Ureter (tissue), 1 donor: Measurements from ENCODE around the gene SF3B6. TPM values are rescaled to one million over a fixed set of nuclear protein-coding genes. Genes with fewer than 3 reads are reported as not detected.
"Not testable (repeated sequence)": the region's sequence is repeated elsewhere in the genome, so short reads cannot be mapped to it uniquely, and the experiment has no call there.

Experiments
- DNase-seq: peaks from one replicate; pipeline ENCODE4 v3.0.0-alpha.2; 2020; ENCODE audit warnings: low spot score
- total RNA-seq: library from RNA; stranded (reverse); gene quantifications from one replicate; pipeline ENCODE4 v1.2.4, GENCODE V29; 2023
- donor health status: DM: yes; HTN: yes; CAD: no.

The SF3B6 gene
- total RNA-seq, 1 donor from 2014 or later: 70.5 TPM

DNA sequence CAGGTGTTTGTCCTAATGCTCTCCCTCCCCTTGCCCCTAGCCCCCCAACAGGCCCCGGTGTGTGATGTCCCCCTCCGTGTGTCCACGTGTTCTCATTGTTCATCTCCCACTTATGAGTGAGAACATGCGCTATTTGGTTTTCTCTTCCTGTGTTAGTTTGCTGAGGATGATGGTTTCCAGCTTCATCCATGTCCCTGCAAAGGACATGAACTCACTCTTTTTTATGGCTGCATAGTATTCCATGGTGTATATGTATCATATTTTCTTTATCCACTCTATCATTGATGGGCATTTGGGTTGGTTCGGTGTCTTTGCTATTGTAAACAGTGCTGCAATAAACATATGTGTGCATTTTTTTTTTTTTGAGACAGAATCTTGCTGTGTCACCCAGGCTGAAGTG, 17.1 kb upstream of the SF3B6 start:
- not testable (repeated sequence) for DNase-seq

DNA sequence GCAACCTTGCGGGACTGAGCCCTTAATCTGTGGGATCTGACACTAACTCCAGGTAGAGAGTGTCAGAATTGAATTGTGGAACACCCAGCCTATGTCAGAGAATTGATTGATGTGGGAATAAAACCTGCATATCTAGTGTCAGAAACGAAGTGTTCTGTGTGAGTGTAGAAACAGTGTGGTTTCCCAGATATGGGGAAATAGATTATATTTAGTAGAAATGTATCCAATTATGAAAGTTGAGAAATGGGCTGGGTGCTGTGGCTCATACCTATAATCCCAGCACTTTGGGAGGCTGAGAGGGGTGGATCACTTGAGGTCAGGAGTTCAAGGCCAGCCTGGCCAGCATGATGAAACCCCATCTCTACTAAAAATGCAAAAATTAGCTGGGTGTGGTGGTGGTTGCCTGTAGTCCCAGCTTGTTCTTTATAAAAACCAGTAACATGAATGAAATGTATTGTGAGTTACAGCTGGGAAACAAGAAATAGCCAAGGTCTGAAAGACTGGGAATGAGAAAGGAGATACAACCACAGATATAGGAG, 12.8 kb upstream of the SF3B6 start:
- DNase-seq: no peak

DNA sequence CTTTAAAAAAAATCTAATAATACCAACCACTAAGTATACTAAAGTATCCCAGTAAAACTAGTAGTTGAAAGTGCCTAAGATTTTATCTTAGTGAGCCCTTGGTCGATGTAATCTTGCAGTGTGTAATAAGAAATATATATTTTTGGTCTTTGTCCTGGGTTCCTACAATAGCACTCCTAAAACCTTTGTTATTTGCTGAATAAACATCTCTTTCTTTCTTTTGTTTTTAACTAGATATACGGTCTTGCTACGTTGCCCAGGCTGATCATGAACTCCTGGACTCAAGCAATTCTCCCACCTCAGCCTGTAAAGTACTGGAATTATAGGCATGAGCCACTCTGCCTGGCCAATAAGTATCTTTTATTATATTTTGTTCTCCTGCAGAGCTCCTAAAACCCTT, 10.9 kb upstream of the SF3B6 start:
- no peak for DNase-seq

DNA sequence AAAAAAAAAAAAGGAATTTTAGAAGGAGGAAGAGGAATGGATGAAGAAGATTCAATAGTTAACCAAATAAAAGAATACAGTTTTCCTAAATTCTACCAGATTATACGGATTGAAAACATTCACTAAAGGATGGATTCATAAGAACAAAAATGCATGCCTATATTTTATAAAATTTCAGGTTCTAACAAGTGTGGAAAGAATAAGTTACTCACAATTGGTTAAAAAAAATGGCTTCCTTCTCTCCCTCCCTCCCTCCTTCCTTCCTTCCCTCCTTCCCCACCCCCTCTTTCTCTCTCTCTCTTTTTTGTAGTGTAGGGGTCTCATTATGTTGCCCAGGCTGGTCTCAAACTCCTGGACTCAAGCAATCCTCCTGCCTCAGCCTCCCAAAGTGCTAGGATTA, 10.1 kb upstream of the SF3B6 start:
- no peak for DNase-seq

DNA sequence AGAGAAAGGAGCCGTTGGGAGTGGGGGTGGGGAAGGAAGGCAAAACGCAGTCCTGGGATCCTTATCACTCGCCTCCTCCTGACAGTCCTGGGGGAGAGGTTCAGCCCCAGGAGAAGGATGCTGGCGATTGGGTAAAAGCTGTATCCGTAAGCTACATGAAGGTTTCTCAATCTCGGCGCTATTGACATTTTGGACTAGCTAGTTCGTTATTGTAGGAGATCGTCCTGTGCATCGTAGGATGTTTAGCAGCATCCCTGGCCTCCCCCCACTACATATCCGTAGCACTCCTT, 9.0 kb upstream of the SF3B6 start:
- DNase-seq: no peak

DNA sequence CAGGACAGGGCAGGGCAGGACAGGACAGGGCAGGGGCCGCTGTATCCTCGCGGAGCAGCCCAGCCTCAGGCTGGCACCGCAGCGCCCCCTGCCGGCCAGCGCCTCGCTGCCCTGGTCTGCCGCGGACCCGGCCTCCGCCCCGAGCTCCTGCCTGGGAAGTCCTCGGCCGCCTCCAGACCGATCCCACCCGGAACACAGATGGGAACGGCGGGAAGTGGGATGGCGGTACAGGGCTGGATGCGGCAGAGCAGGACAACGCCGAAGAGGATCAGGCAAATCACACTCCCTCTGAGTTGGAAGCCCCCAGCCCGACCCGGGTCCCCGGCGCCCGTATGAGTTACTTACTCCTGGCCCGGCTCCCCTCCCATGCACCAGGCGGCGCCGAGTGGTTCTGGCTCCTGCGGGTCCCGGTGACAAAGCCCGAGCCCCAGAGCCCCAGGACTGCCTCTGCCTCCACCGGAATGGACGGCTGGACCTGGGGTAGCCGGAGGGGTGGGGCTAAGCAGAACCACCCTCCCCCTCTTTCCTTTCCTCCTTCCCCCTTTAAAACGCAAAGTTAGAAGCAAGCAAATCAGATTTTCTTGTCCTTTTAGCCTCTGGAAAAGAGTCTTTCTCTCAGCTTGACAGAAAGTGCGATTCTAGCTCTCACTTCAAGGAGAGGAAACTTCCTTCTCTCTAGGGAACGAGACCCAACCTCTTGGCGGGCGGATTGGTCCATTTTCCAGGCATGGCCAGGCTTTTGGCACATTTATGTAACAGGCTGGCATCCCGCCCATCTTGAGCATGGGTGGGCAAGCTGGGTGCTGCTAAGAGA, 8.5 kb upstream of the SF3B6 start, which contains the start of gene TP53I3:
Gene TP53I3 (minus strand): TSS at position 449 of the 814 bp plus-strand sequence. CDS start 508 bp downstream, outside the sequence.
- peak; percentile 91 for DNase-seq

DNA sequence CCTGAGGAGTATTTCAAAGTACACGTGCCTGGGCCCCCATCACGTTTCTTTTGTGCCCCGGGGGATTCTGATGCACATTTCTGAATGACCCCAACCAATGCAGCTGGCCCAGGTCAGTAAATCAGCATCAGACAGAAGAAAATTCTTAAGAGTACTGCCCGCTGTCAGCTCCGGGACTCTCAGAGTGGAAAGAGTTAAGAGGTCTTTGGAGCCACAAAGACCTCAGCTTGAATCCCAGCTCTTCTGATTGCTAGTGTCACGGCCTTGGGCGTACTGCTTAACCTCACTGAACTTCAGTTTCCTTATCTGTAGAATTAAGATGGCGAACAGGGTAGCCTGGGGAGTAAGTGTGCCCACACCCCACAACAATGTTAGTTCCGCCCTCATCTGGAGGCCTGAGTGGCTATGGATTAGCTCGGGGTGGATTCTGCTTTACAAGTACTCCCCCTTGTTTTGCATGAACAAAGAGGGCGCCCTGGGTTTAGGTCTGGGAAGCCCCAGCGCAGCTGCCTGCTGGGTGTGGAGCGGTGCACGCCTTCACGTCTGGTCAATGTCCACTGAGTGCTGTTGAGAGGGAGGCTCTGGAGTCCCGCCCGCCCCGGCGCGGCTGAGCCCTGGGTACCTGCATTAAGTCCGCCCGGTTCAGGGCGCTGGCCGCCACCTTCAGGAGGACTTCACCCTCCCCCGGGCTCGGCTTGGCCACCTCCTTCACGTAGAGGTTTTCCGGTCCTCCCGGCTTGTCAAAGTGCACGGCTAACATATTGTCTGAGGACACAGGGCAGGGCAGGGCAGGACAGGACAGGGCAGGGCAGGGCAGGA, 7.7 kb upstream of the SF3B6 start:
- peak; percentile 81 for DNase-seq

DNA sequence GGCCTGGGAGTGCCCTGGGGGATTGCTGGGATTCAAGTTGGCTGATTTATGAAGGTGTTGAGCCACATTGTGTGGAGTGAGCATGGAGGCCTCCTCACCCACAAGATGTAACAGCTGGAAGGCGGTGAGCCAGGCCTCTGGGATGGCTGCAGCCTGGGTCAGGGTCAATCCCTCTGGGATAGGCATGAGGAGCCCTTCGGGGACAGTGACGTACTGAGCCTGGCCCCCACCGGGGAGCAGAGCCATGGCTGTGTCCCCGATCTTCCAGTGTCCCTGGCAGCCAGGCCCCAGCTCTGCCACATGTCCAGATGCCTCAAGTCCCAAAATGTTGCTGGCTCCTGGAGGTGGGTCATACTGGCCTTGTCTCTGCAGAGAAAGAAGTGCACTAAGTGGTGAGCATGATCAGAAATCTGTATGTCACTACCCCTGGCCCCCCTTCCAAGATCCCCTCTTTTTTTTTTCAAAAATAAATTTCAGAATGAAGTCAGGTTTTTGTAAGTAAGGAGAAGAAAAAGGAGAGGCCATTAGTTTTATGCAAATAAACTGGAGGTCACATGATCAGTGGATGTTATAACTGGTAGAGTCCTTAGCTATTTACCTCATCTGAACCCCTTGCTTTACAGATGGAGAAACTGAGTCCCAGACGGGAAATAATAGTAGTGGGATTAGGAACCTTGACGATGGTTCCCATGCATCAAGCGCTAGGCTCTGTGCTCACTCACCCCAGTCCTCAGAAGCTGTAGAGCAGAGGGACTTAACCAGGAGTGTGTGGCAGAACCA, 6.9 kb upstream of the SF3B6 start:
- no peak for DNase-seq

DNA sequence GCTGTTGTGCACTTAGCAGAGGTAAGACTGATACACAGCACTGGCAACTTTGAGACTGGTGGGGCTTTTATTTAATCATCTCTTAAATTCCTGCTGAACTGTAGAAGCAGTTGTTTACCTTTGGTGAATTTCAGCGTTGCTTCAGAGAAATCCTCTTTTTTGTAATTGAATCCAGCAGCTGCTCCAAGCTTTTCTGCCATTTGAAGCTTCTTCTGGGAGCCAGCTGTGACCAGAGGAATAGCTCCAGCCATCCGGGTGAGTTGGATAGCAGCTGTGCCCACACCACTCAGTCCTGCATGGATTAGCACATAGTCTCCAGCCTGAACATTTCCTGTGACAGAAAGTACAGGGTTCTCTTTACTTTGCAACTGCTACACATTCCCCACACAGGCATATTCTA, 4.6 kb upstream of the SF3B6 start:
- DNase-seq: no peak

DNA sequence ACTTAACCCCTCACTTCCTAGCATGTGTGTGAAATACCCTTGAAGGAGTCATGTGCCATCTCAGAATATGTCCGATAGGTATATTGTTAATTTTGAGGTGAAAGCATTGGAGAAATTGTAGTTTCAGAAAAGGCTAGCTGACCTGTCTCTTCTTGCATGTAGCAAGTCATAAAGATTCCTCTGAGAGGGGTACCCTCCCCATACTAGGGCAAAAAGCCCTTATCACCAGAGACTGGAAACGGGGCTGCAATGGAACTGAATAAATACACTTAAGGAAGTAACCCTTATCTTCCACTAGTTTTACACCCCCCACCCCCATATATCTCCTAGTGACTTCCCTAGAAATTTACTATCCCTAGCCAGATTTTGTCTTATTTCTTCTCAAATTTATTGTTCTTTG, 1.8 kb upstream of the SF3B6 start:
- no peak for DNase-seq

DNA sequence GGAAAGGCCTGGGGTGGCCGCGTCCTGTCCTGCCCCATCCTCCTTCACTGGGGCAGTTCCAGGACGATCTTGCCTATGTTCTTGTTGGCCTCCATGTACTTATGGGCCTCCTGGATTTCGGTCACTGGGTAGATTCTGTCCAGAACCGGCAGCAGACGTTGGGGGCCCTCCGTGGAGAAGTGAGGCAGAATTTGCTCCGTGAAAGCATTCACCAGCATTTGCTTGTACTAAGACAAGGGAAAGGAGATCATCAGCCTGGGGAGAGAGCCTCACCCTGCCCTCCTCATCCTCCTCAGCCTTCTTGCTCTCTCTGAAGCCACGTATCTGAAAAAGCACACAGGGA, 1.4 kb upstream of the SF3B6 start:
- no peak for DNase-seq

DNA sequence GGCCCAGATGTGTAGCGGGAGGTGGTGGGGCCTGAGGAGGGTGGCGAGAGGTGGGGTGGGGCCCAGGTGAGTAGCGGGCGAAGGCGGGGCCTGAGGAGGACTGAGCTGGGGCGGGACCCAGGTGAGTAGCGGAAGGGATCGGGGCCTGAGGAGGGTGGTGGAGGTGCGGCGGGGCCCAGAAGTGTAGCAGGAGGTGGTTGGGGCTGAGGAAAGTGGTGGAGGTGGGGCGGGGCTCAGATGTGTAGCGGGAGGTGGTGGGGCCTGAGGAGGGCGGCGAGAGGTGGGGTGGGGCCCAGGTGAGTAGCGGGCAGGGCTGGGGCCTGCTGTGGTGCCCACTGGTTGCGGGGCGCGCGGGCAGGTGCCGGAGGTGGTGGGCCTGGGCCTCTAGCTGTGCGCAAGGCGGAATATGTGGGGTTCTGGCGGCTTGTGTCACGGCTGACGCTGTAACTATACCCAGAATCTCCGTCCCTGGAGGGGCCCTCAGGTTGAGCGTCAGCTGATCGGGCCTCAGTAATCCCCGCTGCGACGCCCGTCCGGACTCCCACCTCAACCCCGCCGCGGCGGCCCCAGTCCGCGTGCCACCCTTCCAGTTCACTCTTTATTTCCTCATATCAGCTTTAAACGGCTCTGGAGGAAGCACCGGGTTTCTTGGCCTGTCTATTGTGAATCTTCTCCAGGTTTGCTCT, 866 bp upstream of the SF3B6 start:
- no peak for DNase-seq

DNA sequence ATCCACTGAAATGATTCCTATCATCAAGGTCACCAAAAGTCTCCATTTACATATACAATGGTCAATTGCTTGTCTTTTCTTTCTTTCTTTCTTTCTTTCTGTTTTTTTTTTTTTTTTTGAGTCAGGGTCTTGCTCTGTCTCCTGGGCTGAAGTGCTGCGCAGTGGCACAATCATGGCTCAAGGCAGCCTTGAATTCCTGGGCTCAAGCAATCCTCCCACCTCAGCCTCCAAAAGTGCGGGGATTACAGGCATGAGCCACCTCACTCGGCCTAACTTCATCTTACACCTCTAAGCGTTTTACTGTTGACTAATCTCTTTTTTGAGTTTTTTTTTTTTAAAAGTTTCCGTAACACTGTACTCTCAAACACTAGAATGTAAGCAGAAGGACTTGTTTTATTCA, 867 bp downstream of the SF3B6 start:
- DNase-seq: no peak

DNA sequence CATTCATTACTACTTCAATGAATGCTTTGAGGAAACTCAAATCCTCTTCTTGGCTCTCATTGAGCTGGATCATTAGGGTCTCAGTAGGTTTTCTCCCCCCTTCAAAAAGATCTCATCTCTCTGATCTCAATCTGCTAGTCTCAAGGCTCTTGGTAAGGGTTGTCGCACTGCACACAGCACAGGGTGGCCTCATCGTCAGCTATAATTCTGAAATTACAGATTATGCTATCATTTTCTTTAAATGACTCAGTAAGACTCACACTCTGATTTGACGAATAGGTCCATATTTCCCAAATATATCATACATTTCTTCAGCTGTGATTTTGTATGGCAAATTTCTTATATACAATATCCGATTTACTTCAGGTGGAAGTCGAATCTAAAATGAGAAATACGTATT, 2.3 kb downstream of the SF3B6 start:
- DNase-seq: no peak

DNA sequence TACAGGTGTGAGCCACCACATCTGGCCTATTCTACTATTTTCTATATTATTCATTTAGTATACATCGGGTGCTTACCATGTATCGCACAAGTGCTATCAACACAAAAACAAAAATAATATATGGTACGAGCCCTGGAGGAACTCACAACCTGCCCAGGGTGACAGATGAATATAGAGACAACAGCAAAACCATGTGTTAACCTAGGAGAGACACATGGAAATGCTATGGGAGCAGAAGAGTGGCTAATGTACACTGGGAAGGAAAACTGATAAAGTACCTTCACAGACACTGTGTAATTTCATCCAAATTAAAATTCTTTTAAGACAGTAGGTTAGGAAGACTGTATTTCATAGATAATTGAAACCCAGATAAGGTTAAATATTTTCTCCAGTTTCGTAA, 3.9 kb downstream of the SF3B6 start:
- no peak for DNase-seq

DNA sequence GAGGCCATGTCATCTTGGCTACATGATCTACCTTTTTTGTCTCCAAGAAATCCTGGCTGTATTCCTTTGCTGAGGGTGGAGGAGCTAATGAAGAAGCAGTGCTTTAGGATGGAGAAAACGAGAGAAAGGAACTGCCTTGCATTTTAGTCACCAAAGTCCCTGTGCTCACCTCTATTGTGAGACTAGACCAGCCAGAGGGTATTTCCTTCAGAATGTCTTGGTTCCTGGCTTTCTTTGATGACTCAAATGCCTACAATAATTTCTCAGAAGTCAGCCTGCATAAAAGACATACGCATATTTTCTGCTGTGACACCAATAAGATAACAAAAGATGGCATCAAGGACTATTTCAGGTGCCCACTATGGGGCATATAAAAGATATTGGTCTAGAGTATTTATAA, 10.8 kb downstream of the SF3B6 start:
- no peak for DNase-seq

DNA sequence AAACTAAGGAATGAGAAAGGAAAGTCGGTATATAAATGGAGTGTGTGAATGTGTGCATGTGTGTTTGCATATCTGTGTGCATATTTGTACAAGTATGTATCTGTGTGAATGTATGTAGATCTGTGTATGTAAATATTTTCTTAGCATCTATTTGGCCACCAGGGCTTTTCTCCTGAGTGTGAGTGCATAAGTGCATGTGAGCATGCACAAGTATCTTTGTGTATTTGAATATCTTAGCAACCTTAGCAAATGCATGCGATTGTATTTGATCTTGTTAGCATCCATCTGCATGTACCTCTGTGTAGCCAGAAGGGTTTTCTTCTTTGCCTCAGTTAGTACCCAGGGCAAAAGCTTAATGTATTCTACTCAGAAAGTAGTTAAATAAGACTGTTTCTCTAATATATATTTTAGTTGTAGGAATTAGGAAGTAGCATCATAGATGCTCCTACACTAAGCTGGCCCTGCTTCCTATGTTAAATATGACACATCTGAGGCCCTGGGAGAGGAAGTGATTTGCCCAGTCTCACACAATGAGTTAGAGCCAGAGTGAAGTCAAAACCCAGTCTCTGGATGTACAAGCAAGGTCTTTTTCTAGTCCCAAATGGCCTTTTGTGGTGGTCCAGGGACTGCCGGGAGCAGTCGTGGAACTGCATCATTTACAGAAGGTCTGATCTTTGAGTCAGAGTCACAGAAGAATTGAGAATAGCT, 17.4 kb downstream of the SF3B6 start:
- DNase-seq: no peak

DNA sequence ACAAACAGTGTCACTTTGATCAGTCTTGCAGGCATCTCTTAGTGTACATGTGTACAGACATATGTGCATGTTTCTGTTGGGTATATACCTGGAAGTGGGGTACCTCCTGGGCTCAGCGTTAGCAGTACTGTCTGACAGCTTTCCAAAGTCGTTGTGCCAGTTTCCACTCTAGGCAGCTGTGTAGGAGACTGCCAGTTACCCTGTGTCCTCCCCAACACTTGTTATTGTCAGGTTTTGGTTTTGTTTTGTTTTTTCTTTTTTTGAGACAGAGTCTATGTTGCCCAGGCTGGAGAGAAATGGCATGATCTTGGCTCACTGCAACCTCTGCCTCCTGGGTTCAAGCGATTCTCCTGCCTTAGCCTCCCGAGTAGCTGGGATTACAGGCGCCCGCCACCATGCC, 20.4 kb downstream of the SF3B6 start:
- DNase-seq: no peak

DNA sequence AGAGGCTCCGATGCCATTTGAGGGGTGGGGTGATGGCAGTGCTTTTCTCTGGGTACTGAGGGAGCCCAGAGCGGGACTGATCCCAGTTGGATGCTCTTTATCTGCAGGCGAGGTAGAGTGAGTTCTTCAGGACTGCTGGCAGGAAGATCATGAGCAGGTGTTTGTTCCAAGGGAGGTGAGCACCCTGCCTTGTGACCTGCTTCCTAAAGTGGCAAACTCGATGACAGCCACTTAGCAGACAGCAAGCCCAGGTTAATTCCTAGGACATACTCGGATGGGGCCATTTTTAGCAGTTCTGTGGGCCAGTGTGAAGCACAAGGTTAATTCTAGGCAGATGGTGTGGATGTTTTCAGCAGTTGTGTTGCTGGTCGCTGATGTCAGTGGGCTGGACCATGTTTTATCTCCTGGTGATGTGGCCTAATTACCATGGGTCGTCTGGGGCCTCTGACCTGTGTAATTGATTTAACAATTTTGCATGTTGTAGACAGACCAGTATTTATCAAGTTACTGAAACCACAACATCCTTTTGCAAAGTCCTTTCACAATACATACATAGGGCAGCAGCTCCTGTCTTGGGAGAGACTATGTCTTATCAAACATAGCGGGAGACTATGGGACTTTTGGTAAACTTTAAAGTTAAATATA, 21.6 kb downstream of the SF3B6 start:
- no peak for DNase-seq

DNA sequence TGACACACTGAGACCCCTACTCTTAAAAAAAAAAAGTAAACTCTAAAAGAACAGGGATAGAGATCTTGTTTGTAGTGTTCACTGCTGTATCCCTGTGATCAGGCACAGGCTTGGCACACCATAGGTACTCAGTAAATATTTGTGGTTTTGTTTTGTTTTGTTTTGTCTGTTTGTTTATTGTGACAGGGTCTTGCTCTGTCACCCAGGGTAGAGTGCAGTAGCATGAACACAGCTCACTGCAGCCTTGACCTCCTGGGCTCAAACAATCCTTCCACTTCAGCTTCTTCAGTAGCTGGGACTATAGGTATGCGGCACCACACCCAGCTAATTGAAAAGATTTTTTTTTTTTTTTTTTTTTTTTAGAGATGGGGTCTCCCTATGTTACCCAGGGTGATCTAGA, 23.2 kb downstream of the SF3B6 start:
- DNase-seq: no peak

DNA sequence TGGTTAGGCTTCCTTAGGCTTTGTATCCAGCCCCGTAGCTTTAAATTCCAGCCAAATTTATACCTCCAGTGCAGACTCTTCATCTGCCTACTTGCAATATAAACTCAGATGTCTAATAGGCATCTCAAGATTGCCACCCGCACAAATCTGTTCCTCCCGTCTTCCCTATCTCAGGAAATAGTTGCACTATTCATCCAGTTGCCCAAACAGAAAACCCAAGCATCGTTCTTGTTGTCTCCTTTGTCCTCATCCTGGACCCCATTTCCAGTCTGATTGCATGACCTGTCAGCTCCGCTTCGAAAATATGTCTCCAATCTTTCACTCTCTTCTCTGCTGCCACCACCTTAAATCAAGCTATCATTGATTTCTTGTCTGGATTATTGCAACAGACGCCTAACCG, 24.3 kb downstream of the SF3B6 start:
- DNase-seq: no peak
